ENCODE results near the gene TAF13. TPM values are rescaled to one million over a fixed set of nuclear protein-coding genes. Genes with fewer than 3 reads are reported as not detected.

Gene TAF13, protein sequence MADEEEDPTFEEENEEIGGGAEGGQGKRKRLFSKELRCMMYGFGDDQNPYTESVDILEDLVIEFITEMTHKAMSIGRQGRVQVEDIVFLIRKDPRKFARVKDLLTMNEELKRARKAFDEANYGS
- total RNA-seq = 35.3 and 70.2 TPM in 2 replicates

DNA sequence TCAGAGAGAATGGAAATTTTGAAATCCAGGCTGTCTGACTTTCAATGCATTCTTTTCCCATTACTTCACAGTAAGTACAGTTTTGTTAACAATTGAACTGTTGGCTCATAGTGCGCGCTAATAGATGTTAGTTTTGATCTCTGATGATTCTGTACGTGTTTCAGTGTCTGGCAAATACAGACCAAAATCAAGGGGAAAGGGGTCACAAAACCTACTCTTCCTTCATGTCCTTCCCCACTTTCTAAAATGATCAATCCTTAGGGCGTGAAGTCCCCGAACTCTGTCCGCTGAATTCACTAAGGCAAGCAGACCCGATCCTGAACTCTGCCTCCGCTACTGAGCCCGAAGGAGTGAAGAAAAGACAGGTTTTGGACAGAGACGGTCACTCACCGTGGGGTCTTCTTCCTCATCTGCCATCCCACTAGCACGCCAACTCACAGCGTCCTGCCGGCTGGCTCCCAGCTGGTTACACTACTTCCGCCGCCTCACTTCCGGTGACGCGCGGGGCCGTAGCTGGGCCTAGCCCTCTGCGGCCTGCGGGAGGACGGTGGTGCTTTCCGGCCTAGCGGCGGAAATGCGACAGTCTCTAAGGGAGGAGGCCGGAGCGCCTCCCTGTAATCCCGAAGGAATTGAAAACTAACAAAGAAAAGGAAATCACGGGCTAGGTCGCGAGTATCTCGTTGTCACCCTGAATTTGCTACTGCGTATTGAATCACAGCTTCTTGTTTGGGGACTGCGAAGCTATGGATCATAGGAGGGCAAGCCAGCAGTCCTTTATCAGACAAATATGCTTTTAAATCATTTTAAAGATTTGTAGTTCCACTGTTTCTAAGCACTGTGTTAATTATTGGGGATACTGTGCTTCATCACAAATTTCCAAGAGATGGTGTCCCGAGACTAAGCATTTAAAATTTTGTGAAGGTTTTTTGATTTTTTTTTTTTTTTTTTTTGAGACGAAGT is at the start of gene TAF13:
TSS of gene TAF13 (minus strand) at position 473 of the 960 bp plus-strand sequence. CDS start at position 417, 56 bp downstream.
- peak; percentile 97 to 98 for DNase-seq (ENCODE audit: low read depth in 2 of 2)

DNA sequence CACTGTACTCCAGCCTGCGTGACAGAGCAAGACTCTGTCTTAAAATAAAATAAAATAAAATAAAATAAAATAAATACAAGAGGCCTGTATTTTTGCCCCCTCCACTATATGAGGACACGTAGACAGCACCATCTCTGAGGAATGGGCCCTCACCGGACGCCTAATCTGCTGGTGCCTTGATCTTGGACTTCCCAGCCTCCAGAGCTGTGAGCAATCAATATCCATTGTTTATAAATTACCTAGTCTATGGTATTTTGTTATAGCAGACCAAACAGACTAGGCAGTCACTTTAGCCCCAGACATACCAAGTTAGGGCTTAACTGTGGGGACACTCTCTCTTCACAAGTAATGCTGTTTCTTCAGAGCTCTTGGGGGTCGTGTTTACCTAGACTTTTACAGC is 44.6 kb upstream of the TAF13 start:
- DNase-seq (ENCODE audit: low read depth in 2 of 2) = no peak

DNA sequence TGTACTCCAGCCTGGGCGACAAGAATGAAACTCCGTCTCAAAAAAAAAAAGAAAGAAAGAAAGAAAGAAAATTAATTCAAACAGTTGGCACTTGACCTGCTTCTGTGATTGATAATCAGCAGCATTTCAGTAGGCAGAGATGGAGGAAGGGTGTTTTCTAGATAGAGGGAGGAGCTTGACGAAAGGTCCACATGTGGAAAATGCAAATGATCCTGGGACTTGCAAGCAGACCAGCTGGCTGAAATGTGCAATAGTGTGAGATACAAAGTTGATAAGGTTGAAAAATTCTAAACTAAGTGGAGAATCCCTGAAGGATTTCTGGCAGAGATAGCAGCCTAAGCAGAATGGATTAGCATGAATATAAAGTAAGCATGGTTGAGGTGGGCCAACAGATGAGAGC is 42.3 kb upstream of the TAF13 start:
- DNase-seq (ENCODE audit: low read depth in 2 of 2) = no peak

DNA sequence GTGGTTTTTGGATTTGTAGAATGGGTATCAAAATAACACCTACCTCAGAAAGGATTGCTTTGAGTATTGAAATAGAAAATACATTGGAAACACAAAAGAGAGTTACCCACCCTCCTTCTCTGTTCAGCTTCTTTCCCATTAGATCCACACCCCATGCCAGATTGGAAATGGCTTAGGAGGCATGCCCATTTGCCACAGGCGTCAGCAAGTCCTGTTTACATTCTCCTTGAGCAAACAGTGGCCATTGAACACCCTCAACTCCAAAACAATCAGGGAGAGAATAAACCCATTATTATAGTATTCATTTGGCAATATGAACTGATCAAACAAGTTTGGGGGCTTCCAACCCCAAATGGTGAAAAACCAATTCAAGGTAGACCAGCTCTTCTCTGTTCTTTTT is 40.5 kb upstream of the TAF13 start:
- DNase-seq (ENCODE audit: low read depth in 2 of 2) = no peak

DNA sequence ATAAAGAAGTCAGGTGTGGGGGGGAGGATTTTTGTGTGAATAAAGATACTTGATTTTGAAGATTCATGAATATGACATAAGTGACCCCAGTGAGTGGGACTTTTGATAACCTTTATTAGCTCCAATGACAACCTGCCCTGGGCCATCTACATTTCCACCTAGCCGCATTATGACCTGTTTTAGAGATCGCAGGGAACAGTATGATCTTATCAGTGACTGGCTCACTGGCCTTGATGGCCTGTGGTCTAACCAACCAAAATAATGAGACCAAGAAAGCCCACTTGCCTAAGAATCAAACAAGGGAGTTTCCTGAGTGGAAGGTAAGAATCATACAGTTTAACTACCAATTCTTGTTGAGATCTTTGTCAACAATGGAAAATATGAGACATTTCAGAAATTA is 39.9 kb upstream of the TAF13 start:
- DNase-seq (ENCODE audit: low read depth in 2 of 2) = no peak

DNA sequence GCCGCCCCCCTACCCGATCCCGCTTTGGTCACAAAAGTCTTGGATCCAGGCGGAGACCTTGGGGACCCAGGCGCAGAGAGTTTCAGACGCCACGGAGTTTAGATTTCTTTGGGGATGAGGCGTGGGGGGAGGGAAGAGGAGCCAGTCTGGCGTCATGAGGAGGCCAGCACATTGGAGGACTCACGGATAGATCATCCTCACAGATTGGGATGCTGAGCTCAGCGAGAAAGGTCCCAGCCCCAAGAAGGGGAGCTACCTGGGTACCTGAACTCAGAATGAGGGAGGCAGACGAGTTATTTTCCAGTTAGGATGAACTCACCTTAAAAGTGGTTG is 38.5 kb upstream of the TAF13 start:
- DNase-seq (ENCODE audit: low read depth in 2 of 2) = no peak

DNA sequence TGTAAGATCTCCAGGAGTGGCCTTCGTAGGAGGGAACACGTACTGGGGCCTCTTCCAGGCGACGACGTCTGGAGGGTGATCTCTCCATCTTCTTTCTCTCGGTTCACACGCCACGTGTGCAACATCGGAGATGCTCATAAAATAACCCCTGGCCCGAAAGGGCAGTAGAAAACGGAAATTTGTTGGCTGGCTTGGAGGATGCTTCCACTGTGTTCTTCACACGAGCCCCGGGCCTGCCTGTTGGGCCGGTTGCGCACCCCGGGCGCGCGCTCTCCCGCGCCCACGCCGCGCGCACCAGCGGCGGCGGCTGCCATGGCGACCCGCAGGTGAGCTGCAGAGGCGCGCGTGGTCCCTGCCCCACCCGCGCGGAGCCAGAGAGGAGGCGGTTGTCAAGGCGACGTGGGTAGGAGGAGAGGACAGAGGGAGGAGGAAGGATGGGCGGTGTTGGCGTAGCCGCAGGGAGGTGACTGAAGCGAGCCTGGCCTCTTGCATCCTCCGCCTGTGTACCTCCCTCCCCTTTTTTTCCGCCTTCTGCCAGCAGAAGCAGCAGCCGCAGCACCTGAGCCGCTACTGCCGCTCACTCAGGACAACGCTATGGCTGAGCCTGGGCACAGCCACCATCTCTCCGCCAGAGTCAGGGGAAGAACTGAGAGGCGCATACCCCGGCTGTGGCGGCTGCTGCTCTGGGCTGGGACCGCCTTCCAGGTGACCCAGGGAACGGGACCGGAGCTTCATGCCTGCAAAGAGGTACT is 38.0 kb upstream of the TAF13 start, which contains the start of gene ELAPOR1:
TSS of gene ELAPOR1 (plus strand) at position 526 of the 752 bp plus-strand sequence. CDS start at position 595, 69 bp downstream.
- DNase-seq (ENCODE audit: low read depth in 2 of 2) = peak; percentile 3 to 7

DNA sequence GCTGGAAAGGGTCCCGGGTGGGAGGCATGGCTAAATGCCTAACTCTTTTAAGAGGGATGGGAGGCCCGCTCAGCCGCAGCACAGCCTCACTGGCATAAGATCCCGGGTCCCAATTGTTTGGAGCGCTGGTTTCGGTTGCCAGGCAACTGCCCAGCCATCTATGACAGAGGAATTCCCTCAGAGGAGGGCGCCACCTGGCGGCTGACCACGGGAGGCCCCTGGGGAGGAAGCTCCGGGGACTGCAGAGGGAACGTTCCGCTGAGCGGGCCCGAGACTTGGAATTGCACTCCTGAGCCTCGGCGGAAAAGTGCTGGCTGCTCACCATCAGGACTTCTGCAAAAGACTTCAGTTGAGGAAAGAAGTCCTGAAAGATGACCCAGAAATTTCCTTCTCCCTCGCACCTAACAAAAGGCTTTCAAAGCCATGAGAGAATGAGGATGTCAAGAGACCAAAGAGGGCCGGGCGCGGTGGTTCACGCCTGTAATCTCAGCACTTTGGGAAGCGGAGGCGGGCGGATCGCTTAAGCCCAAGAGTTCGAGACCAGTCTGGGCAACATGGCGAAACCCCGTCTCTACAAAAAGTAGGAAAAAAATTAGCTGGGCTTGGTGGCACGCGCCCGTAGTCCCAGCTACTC is 37.0 kb upstream of the TAF13 start:
- DNase-seq (ENCODE audit: low read depth in 2 of 2) = peak; percentile 90 to 91

DNA sequence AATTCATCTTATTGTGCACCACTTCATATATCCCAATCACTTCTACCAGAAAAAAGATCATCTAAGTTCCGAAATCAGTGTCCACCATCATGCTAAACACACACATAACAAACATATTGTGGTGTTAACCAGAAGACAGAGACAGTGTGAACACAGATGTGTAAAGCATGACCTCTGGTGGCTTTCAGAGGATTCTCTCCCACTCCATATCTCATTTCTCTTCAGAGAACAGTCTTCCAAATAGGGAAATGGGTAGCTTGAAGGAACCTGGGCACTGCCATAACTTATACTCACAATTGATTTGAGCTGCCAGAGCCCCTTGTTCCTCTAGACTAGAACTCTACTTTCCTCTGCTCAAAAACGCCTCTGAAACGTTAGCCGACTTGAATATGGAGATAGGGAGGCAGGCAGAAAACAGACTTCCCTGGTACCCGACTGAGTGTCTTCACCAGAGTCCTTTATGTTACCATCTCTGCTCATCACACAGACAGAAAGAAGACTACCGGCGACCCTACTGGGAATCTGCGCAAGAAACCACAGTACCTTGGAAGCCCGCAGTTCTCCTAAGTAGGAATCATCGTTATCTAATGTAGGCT is 36.4 kb upstream of the TAF13 start:
- DNase-seq (ENCODE audit: low read depth in 2 of 2) = peak; percentile 54 to 57

DNA sequence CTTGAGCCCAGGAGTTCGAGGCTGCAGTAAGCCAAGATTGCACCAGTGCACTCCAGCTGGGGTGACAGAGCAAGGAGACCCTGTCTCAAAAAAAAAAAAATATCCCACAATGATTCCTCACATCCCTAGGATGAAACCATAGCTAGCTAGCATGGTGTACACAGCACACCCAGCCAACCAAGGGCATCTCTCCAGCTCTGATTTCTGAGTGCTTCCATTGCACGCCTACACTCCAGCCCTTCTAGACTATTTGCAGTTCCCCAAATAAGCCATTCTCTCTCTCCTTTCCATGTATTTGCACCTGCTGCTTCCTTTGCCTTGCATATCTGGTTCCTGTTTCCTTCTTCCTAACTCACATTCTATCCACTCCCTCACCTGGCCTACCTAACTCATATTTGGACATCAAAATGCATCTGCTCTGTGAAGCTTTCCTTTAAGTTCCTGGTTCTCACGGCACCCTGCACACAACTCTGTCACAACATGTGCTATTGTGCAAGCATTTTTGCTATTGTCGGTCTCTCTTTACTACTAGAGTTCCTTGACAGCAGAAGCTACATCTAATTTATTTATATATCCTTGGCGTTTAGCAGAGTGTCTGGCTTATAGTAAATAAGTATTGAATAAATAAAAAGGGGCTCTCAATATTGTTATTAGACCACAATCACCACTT is 35.7 kb upstream of the TAF13 start:
- DNase-seq (ENCODE audit: low read depth in 2 of 2) = no peak

DNA sequence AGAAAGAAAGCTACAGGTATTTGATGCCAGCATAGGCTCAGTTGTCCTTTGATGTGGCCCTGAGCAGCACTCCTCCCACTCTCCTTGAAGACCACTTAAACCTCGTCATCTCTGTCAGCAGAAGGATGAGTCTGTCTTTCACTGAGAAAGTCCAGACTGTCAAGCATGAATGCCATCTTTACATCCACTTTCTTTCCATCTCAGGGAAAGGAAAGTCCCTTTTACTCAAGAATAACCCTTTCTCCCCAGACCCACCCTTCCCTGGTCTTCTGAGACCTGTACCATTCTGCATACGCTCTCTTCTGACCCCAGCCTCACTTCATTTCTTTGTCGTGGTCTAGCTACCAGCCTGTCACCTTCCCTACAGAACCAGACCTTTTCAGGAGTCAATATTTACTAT is 34.1 kb upstream of the TAF13 start:
- DNase-seq (ENCODE audit: low read depth in 2 of 2) = no peak

DNA sequence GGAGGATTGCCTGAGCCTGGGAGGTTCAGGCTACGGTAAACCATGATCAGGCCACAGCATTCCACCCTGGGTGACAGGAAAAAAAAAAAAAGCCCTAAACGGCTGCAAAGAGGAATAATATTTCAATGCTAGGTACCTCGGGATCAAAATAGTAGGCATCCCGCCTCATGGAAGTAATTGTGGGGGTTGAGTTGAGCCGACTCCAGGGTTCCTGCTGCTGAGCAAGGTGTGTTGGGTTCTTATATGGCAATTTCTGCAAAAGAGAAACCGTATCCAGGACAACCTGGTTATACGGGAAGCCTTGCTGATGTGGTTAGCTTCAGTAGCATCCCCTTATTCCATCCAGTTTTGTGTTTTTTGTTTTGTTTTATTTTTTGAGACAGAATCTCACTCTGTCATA is 32.0 kb upstream of the TAF13 start:
- no peak for DNase-seq (ENCODE audit: low read depth in 2 of 2)

DNA sequence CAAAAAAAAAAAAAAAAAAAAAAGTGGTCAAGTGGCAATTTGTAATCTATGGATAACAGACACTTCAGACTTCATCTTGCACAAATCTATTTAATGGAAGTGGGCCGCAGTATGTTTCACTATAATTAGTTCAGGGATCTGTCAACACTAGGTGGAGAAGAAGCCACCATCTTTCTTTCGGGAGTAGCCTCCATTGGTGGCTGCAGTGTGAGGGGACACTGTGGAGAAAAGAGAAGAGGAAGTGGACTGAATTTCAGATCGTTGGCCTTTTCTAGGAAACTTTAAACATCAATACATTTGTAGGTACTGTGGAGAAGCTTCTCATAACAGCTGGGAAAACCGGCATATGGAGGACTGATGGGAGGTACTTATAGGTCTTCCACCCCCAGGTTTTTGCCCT is 30.1 kb upstream of the TAF13 start:
- no peak for DNase-seq (ENCODE audit: low read depth in 2 of 2)

DNA sequence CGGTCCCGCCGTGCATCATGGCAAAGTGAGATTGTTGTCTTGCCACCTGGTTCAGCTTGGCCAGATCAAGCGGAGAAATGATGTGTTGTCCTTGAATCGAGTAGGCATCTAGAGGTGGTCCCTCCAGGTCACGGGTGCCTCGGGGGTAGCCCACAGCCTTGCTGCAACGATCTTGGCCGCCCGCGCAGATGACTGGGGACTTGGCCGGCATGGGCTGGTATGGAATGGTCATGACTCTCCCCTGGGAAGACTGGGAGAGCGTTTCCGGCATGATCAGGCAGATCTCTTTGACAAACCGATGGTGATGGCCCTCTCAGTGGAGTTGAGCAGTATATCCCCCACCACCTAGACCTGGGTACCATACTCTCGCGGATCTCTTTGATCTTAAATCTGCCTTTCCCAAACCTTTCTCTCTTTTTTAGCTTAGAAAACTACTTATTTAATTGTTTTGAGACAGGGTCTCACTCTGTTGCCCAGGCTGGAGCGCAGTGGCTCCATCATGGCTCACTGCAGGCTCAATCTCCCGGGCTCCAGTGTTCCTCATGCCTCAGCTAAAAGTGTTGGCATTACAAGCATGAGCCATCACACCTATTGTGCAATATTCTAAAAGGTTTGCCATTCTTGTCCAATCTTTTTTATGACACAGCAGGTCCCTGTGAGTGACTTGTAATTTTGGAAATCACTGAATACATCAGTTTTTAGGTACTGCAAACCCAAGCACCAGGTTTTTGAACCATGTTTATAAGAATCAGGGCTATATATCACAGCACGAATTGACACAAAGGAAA is 28.8 kb upstream of the TAF13 start:
- DNase-seq (ENCODE audit: low read depth in 2 of 2) = no peak

DNA sequence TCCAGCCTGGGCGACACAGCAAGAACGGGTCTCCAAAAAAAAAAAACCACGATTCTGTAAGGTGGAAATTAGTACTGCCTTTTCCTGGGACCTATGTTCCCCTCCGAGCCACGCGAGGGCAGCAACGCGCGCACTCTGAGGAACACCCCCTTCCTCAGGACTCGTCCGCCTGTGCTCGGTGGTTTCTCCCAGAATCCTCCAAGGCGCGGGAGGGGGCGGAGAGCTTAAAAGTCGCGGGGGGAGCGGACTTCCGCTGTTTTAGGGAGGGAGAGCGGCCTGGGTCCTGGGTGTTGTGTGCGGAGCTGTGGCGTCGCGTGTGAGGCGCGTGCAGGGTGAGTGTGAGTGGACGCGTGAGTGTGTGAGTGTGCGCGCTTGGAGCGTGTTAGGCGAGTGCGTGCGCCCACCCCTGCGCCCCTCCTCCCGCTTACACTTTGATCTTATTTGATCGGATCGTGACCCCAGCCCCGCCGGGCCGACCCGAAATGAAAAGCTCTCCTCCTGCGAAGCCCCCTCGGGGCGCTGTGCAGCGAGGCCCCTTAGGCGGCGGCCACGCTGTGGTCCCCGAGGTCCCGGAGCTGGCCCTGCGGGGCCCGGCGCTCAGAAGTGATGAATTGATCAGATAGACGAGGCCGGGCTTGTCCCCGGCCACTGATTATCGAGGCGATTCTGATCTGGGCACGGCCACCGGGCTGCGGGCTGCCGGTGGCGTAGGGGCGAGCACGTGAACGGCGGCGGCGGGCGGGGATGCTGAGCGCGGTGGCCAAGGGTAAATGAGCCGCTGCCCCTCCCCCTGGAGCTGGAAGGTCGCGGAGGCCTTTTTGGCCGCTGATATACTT is 24.4 kb upstream of the TAF13 start:
- peak; percentile 90 to 98 for DNase-seq (ENCODE audit: low read depth in 2 of 2)

DNA sequence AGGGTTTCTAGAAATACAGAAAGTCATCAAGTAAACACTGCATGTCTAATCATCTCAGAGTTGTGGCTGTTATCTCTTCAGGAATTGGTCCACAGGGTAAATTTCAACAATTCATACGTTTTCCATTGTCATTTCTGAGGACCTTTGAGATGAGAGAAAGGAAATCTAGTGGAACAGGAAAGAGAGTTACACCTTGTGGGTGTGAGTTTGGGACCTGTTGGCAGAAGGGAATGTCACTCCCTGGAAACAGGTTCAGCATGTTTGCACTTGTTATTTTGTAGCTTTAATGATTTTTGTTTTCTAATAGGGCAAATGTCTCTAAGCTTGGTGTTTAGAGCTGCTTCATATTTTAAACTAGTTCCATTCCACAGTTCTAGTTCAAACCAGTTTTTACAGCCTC is 20.3 kb upstream of the TAF13 start:
- DNase-seq (ENCODE audit: low read depth in 2 of 2) = no peak

DNA sequence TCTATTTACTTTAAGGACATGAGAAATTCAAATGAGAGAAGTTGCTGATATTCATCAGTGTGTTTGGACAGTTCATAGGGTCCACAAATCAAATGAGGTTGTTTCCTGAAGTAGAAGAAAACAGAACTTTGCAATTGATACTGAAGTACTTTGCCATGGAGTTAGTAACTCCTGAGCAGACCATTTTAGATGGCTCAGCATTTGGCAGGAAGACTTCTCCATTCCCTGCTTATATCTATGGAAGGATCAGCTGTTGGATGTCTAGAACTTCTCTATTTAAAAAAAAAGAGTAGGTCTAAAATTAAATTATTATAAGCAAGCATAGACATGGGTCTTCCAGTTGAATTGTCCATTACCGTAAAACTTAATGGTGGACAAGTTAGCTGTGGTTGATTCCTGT is 19.8 kb upstream of the TAF13 start:
- no peak for DNase-seq (ENCODE audit: low read depth in 2 of 2)

DNA sequence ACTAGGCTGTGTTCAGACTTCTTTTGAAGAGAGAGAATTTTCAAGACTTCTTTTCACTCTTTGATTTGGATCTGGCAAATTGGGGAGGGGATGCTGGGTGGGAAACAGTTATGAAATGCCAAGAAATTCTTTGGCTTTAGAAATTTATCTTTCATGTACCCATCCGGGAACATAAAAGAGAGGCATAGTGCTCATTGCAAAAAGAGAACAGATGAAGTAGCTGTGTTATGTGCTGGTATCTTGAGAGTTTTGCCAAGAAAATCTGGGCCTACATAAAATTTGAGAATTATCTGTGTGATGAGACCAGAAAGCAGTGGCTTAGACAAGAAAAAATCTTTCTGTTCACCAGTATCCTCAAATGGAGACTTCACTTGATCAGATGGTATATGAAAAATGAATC is 19.1 kb upstream of the TAF13 start:
- DNase-seq (ENCODE audit: low read depth in 2 of 2) = no peak

DNA sequence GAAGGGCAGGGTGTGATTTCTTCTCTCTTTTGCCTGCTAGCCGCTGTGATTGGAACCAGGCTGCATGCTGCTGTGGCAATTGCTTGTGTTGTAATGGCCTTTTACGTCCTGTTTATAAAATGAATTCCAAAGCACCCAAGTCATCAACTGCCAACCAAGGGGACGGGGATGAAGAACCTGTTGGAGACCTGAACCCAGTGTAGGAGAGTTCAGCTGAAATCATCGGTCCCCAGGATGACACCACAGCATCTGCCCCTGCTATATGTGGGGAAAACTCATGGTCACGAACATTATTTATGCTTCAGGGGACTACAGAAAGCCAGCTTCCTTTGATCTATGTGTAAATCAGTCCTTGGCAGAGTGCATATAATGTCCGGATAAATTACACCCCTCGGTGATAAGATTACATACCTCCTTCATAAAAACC is 18.6 kb upstream of the TAF13 start:
- peak in 1 of 2 donors; percentile 10 for DNase-seq (ENCODE audit: low read depth in 2 of 2)
